ENCODE measurements around the gene PRAMEF5.
"Not testable (repeated sequence)": the region's sequence is repeated elsewhere in the genome, so short reads cannot be mapped to it uniquely, and the experiment has no call there.

PRAMEF5 gene

DNA sequence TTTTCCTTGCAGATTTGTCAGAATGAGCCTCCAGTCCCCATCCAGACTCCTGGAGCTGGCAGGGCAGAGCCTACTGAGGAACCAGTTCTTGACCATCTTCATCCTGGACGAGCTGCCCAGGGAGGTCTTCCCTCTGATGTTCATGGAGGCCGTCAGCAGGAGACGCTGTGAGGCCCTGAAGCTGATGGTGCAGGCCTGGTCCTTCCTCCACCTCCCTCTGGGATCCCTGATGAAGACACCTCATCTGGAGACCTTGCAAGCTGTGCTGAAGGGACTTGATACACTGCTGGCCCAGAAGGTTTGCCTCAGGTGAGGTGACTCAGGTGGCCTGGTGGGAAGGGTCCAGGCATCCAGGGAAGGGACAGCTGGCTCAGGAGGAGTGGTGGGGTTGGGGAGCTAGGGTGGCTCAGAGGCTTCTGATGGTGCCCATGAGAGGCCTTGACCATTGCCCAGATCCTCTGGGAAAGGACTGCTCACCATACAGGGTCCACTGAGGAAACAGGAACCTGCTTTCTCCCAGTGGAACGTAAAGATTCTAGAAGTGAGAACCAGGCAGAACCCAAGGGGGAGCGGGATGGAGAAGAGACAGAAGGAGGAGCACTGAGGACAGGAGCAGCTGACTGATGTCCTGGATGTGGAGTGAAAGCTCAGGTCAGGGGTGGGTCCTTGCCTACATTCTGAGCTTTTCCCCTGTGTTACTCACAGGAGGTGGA lies 8.0 kb upstream of the PRAMEF5 start:
- H3K4me3 ChIP-seq (ENCODE audit: low read depth, low read length): not testable (repeated sequence)

GRCh38 chr1:13246554-13246871 lies 7.5 kb upstream of the PRAMEF5 start:
- not testable (repeated sequence) for H3K4me3 ChIP-seq (ENCODE audit: low read depth, low read length)

- not testable (repeated sequence) for H3K4me3 ChIP-seq (ENCODE audit: low read depth, low read length)
These were observed 6.9 kb upstream of the PRAMEF5 start for GRCh38 chr1:13247122-13247521.

GRCh38 chr1:13265124-13265523 lies 11.1 kb downstream of the PRAMEF5 start:
- H3K4me3 ChIP-seq (ENCODE audit: low read depth, low read length): not testable (repeated sequence)

DNA sequence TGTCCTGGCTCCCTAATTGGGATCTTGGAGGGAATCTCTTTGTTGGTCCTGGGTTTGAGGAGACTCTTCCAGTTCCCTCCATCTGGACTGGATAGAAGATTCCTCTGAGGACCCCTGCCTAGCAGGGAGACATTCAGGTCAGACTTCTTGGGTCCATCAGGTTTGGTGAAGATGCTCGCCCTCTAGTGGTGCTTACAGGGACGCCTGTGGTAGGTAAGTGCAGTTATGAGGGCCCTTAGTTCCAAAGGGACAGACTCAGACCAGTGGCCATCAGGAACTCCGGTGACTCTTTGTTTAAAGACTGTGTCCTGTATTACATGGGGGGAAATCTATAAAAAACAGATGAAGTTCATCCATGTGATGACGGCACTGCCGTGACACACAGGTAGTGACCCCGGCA lies 23.0 kb downstream of the PRAMEF5 start:
- TF ChIP-seq, protein P1, sequence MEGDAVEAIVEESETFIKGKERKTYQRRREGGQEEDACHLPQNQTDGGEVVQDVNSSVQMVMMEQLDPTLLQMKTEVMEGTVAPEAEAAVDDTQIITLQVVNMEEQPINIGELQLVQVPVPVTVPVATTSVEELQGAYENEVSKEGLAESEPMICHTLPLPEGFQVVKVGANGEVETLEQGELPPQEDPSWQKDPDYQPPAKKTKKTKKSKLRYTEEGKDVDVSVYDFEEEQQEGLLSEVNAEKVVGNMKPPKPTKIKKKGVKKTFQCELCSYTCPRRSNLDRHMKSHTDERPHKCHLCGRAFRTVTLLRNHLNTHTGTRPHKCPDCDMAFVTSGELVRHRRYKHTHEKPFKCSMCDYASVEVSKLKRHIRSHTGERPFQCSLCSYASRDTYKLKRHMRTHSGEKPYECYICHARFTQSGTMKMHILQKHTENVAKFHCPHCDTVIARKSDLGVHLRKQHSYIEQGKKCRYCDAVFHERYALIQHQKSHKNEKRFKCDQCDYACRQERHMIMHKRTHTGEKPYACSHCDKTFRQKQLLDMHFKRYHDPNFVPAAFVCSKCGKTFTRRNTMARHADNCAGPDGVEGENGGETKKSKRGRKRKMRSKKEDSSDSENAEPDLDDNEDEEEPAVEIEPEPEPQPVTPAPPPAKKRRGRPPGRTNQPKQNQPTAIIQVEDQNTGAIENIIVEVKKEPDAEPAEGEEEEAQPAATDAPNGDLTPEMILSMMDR (IDR thresholded peaks at IDR 0.05; ENCODE audit: borderline replicate concordance, insufficient read depth, low read depth, low read length): peak; percentile 2; the same call in 1 of the 2 replicates
- not testable (repeated sequence) for H3K4me3 ChIP-seq (ENCODE audit: low read depth, low read length)

GRCh38 chr1:13279617-13280016 lies 25.6 kb downstream of the PRAMEF5 start:
- H3K4me3 ChIP-seq (ENCODE audit: low read depth, low read length): not testable (repeated sequence)

GRCh38 chr1:13285037-13285436 lies 31.0 kb downstream of the PRAMEF5 start, which contains the start of gene PRAMEF8:
TSS of gene PRAMEF8 (minus strand) at chr1:13285137. CDS start at chr1:13284091, 1,046 bp downstream.
- not testable (repeated sequence) for H3K4me3 ChIP-seq (ENCODE audit: low read depth, low read length)

GRCh38 chr1:13289030-13289429 lies 35.0 kb downstream of the PRAMEF5 start:
- not testable (repeated sequence) for H3K4me3 ChIP-seq (ENCODE audit: low read depth, low read length)

DNA sequence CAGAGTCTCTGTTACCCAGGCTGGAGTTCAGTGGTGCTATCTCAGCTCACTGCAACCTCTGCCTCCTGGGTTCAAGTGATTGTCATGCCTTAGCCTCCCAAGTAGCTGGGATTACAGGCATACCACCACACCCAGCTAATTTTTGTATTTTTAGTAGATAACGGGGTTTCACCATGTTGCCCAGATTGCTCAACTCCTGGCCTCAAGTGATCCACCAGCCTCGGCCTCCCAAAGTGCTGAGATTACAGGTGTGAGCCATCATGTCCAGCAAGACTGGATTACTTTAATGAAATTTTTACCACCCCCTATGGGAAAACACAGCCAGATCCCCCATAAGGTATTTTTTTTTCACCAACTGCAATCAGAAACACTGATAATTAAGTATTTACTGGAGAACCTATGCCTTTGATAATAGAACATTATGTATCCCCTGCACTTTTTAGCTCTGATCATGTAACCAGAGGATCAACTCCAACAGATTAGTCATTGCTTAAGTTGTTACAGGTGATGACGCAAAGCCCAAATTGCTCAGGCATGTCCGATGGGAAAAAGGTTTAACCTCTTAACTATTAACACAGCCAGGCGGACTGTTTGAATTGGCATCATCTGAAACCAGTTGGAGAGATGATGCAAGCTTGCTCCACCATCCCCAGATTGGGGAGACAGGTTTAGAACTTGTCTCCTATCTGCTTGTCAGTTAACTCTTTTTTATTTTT lies 43.4 kb downstream of the PRAMEF5 start:
- H3K4me3 ChIP-seq (ENCODE audit: low read depth, low read length): not testable (repeated sequence)

- not testable (repeated sequence) for H3K4me3 ChIP-seq (ENCODE audit: low read depth, low read length)
These were observed 44.7 kb downstream of the PRAMEF5 start for GRCh38 chr1:13298699-13299098.

DNA sequence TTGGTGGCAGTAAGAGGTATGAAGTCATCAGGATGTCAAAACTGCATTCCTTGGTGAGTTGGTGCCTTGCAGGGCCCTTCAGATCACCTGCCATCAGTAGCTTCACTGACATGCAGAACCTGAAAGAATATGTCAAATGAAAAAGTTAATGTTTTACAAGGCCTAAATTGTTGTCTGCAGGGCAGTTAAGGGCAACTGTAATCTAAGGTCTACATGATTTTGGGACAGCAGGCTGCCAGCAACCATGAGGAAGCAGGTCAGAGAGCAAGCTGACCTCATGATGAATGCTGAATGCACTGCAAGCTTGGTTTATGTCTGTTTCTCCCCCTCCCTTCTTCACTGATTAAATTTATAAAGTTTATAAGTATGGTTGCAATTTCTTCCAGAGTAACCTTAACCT lies 48.2 kb downstream of the PRAMEF5 start:
- not testable (repeated sequence) for H3K4me3 ChIP-seq (ENCODE audit: low read depth, low read length)

DNA sequence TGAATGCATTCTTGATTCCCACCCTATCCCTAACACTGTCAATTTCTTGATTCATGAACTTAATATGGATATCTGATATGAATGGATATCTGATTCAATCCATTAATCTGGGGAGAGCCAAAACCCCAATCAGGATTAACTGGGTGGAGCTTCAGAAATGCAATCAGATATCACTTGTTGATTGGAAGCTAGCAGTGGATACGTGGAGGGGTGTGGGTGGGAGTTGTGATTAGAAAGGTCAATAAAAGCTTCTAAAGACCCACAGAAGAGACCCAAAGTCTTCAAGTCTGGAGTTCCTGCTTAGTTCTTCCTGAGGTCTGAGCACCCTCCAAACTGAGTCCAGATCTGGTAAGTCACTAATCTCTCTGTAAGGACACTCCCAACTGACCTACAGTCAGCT lies 49.2 kb downstream of the PRAMEF5 start, which contains the start of gene PRAMEF33:
PRAMEF33 (plus strand) TSS at position 301 of the 400 bp plus-strand sequence. CDS start 2,416 bp downstream, outside the sequence.
- H3K4me3 ChIP-seq (ENCODE audit: low read depth, low read length): not testable (repeated sequence)
